GM21423 (cell line): Measurements from ENCODE around the gene PNO1.

ENCODE experiments used
- ATAC-seq: cut with Tn5 transposase; IDR thresholded peaks from one replicate; pipeline ENCODE4 v1.9.1; 2021; ENCODE audit warnings: mild to moderate bottlenecking, moderate library complexity; ENCODE audit not compliant: unreplicated experiment

Gene PNO1

DNA sequence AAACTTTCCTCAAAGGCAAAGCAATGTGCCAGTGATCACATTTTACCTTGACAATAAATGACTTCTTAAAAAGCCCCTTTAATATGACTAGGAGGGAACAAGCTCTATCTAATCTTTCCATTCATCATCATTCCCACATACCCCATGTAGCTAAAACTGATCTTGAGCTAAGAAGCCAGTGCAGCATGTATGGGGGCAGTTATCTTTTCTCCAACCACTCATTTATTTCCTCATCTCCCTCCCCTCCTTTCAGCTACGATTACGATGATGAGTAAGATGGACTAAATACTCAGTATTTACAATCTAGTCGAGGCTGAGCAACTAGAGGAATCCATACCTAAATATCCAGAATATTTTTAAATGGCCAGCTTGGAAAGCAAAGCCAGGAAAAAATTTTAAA is 35.5 kb downstream of the PNO1 start:
- ATAC-seq = no peak

- ATAC-seq = no peak
Observed at GRCh38 chr2:68193787-68194372, 36.2 kb downstream of the PNO1 start.

- ATAC-seq = no peak
Observed at GRCh38 chr2:68195096-68195495, 37.4 kb downstream of the PNO1 start.

- ATAC-seq = no peak
Observed at GRCh38 chr2:68196120-68196716, 38.5 kb downstream of the PNO1 start.

GRCh38 chr2:68200157-68200787 is 42.6 kb downstream of the PNO1 start:
- ATAC-seq = no peak

DNA sequence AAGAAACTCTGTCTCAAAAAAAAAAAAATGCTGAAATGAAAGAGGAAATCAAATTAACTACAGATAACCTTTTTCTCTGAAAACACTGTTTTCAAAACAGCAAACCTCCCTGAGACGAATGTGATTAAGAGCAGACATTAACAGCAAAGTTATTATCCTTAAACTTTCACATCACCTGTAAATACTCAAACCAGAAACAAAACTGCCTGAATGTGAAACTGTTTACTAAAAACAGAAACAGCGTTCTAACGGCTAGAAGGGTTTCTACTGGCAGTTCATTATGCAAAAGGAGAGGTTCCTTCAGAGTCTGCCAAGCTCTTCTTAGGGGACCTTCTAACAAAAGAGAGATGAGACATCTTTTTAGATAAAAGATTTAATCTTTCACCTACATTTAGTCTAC is 45.9 kb downstream of the PNO1 start:
- ATAC-seq = peak; percentile 87

DNA sequence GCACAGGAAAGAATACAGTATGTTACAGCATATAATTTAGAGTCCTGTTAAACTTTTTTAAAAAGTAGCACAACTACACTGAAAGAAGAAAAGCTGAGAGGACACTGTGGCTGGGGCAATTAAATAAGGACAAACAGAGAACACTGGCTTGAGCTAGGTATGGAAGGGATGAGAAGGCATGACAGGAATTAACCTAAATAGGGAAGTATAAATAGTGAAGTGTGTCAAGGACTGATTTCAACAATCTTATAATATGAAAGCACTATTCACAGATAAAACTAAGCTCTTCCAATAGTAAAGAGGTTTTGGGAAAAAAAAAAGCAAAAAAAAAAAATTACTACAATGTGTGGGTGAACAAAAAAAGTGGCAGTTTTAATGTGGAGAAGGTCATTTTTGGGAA is 49.1 kb downstream of the PNO1 start:
- ATAC-seq = no peak

GRCh38 chr2:68214381-68214780 is 56.7 kb downstream of the PNO1 start:
- ATAC-seq = peak; percentile 74

- no peak for ATAC-seq
Observed at GRCh38 chr2:68216454-68217310, 59.0 kb downstream of the PNO1 start.

- no peak for ATAC-seq
Observed at GRCh38 chr2:68217729-68218128, 60.0 kb downstream of the PNO1 start.

GRCh38 chr2:68218343-68218901 is 60.7 kb downstream of the PNO1 start:
- no peak for ATAC-seq

DNA sequence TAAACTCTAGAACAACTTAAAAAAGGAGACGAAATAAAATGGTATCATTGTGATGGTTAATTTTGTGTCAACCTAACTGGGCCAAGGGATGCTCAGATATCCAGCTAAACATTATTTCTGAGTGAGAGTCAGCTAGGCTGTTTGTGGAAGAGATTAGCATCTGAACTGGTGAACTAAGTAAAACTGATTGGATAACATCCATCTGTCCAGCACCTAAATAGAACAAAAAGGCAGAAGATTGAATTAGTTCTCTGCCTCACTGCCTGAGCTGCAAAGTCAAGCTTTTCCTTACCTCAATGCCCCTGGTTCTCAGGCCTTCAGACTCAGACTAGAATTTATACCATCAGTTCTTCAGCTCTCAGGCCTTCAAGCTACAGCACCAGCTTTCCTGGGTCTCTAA is 64.6 kb downstream of the PNO1 start:
- no peak for ATAC-seq

- ATAC-seq = no peak
Observed at GRCh38 chr2:68223419-68223818, 65.7 kb downstream of the PNO1 start.

- peak; percentile 76 for ATAC-seq
Observed at GRCh38 chr2:68225119-68225632, 67.5 kb downstream of the PNO1 start.
